ENCODE results near the gene B3GNT3.

B3GNT3 gene

GRCh38 chr19:17861542-17862402 is 66.8 kb downstream of the B3GNT3 start:
- DNase-seq: no peak

- DNase-seq: no peak
Observed at GRCh38 chr19:17862711-17863519, 68.0 kb downstream of the B3GNT3 start.
